Kidney (tissue), 14 donors: ENCODE measurements around the gene CHRM4. TPM values are rescaled to one million over a fixed set of nuclear protein-coding genes. Genes with fewer than 3 reads are reported as not detected.

ENCODE experiments used
- DNase-seq, 5 donors: peaks; one replicate each; pipeline ENCODE4 v3.0.0-alpha.2; 2013 to 2020
- FAIRE-seq: peaks from 2 replicates; lab custom pipeline; 2012; peaks lifted over from hg19 to GRCh38; lab: Jason Lieb, UNC
- H3K27ac ChIP-seq, 2 donors: one replicate each; pipeline ENCODE4 v1.7.0; 2013; ENCODE audit warnings: low read depth in 2 of 2, low read length in 2 of 2, inconsistent platforms in 1 of 2
- H3K27me3 ChIP-seq: one replicate; pipeline ENCODE4 v1.7.1; 2013; ENCODE audit warnings: low read length, inconsistent platforms; ENCODE audit not compliant: control insufficient read depth, insufficient read depth
- H3K36me3 ChIP-seq, 3 donors: one replicate each; pipeline versions ENCODE4 v1.7.0 to v1.7.1; 2013; ENCODE audit warnings: low read length in 3 of 3, control low read depth in 1 of 3, inconsistent platforms in 1 of 3; ENCODE audit not compliant: insufficient read depth in 3 of 3, control insufficient read depth in 2 of 3
- H3K4me1 ChIP-seq, 3 donors: one replicate each; pipeline versions ENCODE4 v1.7.0 to v1.7.1; 2013; ENCODE audit warnings: low read length in 3 of 3, inconsistent platforms in 1 of 3, low read depth in 1 of 3; ENCODE audit not compliant: control insufficient read depth in 2 of 3, insufficient read depth in 2 of 3
- H3K4me3 ChIP-seq, 3 donors: one replicate each; pipeline versions ENCODE4 v1.7.0 to v1.8.1; 2013; ENCODE audit warnings: low read length in 3 of 3, control low read depth in 1 of 3, inconsistent platforms in 1 of 3
- H3K9ac ChIP-seq, 3 donors: one replicate each; pipeline versions ENCODE4 v1.7.0 to v1.7.1; 2013; ENCODE audit warnings: low read length in 3 of 3, control low read depth in 1 of 3, inconsistent platforms in 1 of 3
- H3K9me3 ChIP-seq, 3 donors: one replicate each; pipeline versions ENCODE4 v1.7.0 to v1.7.1; 2013; ENCODE audit warnings: low read length in 3 of 3, control low read depth in 1 of 3, inconsistent platforms in 1 of 3; ENCODE audit not compliant: control insufficient read depth in 2 of 3, insufficient read depth in 1 of 3
- intact Hi-C: fragments of 100-400 bp; cut with DNase I; formaldehyde crosslinking; loops from one replicate; pipeline ENCODE4 v1.11.1; 2022
- polyA plus RNA-seq: library from polyadenylated mRNA; stranded (reverse); fragments of 350-450 nt; fragmentation: Illumina TruSeq; extraction: RNeasy Lipid Tissue Mini Kit (QIAGEN cat#74804); gene quantifications from one replicate; pipeline ENCODE4 v1.2.3, GENCODE V29; 2014; ENCODE audit warnings: low read depth, low replicate concordance; ENCODE audit not compliant: insufficient read depth
- total RNA-seq: library from RNA; stranded (reverse); fragmentation: NEBNext Ultra II Directional; extraction: Animal tissue kit (Norgen Biotek cat#: 25700); gene quantifications from one replicate; pipeline ENCODE4 v1.2.1, GENCODE V29; 2021
- TF ChIP-seq, protein P1 (sequence below): IDR thresholded peaks from 3 replicates; pipeline ENCODE4 v1.5.1; 2012; ENCODE audit warnings: mild to moderate bottlenecking, moderate library complexity, borderline replicate concordance; ENCODE audit not compliant: insufficient read depth; ENCODE audit errors: extremely low read depth
- donor health status: control.
- donor health status: control.
- donor health status: control.
- donor health status: control.
- donor health status: control.
- donor health status: DM: yes; HTN: yes; CAD: no.
- donor health status: Normal renal cell carcinoma (clear cell type).

CHRM4 gene
- total and polyA plus RNA-seq, 2 donors from 2014 or later = 0.16 TPM; not detected in 1

DNA sequence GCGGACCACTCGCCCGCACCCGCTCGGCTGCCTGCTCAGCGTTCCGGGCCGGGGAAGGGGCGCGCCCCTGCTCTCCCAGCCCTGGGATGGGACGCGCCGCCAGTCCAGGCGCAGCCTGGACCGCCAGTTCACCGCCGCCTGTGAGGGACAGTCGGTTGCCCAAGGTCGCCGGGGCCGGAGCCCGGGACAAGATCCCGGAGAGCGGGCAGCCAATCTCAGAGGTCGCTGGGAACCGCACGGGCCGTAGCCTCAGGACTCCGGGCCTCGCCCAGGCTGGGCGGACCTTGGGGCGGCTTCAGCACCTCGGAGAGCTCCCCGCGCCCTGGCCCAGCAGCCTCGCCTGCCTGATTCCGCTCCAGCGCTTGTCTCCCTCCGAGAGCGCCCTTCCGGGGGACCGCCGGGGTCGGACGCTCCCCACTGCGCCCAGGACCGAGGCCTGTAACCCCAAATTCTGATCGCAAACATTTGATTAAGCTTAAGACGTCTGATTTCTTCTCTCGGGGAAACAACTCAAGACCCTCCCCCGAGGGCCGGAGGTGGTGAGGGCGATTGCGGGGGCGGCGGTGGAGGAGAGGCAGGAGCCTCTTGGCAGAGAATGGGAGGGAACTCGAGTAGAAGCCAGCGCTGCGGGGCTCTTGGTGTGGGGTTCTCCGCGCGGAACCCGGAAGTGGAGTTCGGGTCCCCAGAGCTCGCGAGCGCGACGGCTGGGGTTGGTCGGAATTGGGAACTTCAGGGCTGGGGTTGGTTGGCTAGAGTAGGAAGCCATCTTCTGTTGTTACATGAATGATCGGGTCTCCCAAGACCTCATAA is 1.1 kb upstream of the CHRM4 start:
- peak overlapping the region in 1 of 3 donors; percentile 39 for H3K4me3 ChIP-seq
- H3K9me3 ChIP-seq = no peaks in the 10 kb centered on the region
- TF ChIP-seq, protein P1, sequence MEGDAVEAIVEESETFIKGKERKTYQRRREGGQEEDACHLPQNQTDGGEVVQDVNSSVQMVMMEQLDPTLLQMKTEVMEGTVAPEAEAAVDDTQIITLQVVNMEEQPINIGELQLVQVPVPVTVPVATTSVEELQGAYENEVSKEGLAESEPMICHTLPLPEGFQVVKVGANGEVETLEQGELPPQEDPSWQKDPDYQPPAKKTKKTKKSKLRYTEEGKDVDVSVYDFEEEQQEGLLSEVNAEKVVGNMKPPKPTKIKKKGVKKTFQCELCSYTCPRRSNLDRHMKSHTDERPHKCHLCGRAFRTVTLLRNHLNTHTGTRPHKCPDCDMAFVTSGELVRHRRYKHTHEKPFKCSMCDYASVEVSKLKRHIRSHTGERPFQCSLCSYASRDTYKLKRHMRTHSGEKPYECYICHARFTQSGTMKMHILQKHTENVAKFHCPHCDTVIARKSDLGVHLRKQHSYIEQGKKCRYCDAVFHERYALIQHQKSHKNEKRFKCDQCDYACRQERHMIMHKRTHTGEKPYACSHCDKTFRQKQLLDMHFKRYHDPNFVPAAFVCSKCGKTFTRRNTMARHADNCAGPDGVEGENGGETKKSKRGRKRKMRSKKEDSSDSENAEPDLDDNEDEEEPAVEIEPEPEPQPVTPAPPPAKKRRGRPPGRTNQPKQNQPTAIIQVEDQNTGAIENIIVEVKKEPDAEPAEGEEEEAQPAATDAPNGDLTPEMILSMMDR = peak; percentile 8
- H3K9ac ChIP-seq = no peak overlapping the region
- H3K27ac ChIP-seq = no peak overlapping the region
- intact Hi-C loops = no loop called here
- H3K4me1 ChIP-seq = peaks cover 0 to 18% (median 4%) of the 10 kb centered on the region in 3 donors
- H3K36me3 ChIP-seq = peaks cover 0 to 4% (median 3%) of the 10 kb centered on the region in 3 donors
- DNase-seq (peak; percentile 90 to 94 (median 93)), FAIRE-seq (no peak)
- peaks cover 13% of the 10 kb centered on the region for H3K27me3 ChIP-seq

DNA sequence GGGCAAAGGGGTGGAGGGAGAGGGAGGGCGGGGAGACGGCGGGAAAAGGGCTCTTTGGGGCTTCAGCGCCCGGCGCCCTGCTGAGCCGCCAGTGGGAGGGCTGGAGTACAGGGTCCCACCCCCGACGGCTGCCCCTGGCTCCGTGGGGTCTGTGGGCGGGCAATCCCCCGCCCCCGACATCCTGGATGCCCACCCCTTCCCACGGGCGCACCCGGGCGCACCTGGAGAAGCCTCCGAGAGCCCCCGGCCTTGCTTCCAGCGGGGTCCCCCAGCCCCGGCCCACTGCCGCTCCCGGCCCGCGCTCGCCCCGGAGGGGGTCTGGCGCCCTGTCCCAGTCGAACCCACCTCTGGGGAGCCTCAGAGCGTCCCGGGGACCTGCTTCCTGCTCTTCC is 394 bp downstream of the CHRM4 start:
- Histone ChIP-seq H3K36me3 (no peaks in the 10 kb centered on the region), H3K4me1 (peaks cover 0 to 18% (median 4%) of the 10 kb centered on the region in 3 donors), H3K4me3 (no peak overlapping the region), H3K27me3 (peaks cover 13% of the 10 kb centered on the region), H3K9ac (no peak overlapping the region), H3K9me3 (no peaks in the 10 kb centered on the region), H3K27ac (no peak overlapping the region)
- DNase-seq = peak in 1 of 5 donors; percentile 61
- intact Hi-C loops = no loop called here
- TF ChIP-seq, protein P1 = no peak
- no peak for FAIRE-seq

DNA sequence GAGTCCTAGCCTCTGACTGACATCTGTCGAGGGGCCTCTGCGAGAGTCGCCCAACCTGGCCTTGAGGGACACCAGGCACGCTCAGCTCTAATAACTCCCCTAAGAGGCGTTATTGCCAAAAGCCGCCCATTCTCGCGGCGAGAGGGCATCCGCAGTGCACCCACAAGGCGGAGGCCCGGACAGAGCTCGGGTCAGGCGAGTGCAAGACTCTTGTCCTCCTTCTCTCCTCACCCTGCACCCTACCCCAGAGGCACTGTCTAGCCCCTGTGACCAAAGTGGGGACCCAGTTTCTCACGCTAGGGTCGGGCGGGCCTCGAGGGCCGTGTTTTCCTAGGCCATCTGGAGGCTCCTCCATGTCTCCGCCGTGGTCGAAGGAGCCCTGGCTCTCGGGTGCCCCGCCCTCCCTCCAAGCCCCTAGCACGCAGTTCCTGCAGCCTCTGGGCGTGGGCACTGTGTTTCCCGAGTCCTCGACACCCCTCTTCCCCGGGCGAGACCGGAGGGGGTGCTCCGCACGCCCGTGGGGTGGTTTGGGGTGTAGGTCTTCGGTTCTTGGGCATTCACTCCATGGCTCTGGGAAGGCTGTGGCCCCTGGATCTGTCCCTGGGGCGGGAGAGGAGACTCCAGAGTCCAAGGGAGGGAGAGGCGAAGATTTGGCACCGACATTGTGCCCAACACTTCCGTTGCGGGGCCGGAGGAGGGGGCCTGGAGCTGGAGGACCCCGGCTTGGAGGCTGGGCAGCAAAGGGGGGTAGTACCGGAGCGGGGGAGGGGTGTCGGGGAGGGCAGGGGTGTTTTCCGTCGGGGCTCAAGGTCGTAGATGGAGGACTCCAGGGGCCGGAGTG is 1.0 kb downstream of the CHRM4 start:
- Histone ChIP-seq H3K4me1 (peaks cover 0 to 18% (median 4%) of the 10 kb centered on the region in 3 donors), H3K9me3 (no peaks in the 10 kb centered on the region), H3K4me3 (no peak overlapping the region), H3K36me3 (no peaks in the 10 kb centered on the region), H3K9ac (no peak overlapping the region), H3K27me3 (peaks cover 13% of the 10 kb centered on the region), H3K27ac (no peak overlapping the region)
- FAIRE-seq (no peak), DNase-seq (peak in 1 of 5 donors; percentile 72)
- TF ChIP-seq, protein P1 = no peak
- intact Hi-C loops = no loop called here
